Adrenal gland (tissue), 12 donors: ENCODE results near the gene TGM4. TPM values are rescaled to one million over a fixed set of nuclear protein-coding genes. Genes with fewer than 3 reads are reported as not detected.

ENCODE experiments used
- microRNA counts, 2 donors: library from miRNA; unstranded; fragments of <30 nt; microRNA quantifications; one replicate each; lab custom pipeline; 2016
- polyA plus RNA-seq, 3 donors: library from polyadenylated mRNA; stranded (reverse); fragments of 200-250 nt in 2 of 3; fragments of 350-450 nt in 1 of 3; fragmentation: Illumina TruSeq in 1 of 3; extraction: RNeasy Lipid Tissue Mini Kit (QIAGEN cat#74804) in 1 of 3; gene quantifications; one replicate each; pipeline ENCODE4 v1.2.3, GENCODE V29; 2013 to 2014
- total RNA-seq, 9 donors: library from RNA; depleted of rRNA in 4 of 9; stranded (reverse); fragments of >200 nt in 4 of 9; fragments of 120-200 nt in 1 of 9; fragmentation: NEBNext Ultra II Directional in 1 of 9; extraction: Animal tissue kit (Norgen Biotek cat#: 25700) in 1 of 9; gene quantifications; one replicate each; pipeline versions ENCODE4 v1.1.0 to v1.2.4, GENCODE V29; 2013 to 2023
- donor health status: healthy with polysubstance abuse.
- donor health status: Bipolar disorder and iron deficiency.
- donor health status: DM: yes; HTN: yes; CAD: no.
- donor health status: DM: no; HTN: no; CAD: no.
- donor health status: DM: no; HTN: no; CAD: no.
- donor health status: DM: yes; HTN: yes; CAD: no.

Gene TGM4
- total and polyA plus RNA-seq, 12 donors, result 0.10 to 2.2 (median 0.22) TPM; not detected in 5

MicroRNAs within 50 kb of the gene (microRNA counts, 767-probe panel; counts per million panel counts)
- 0 counts per million in 2 donors for microRNA hsa-miR-564 (lab: Ali Mortazavi, UCI)

Other genes starting within 250 kb of the TGM4 start
- 10 to 100 TPM in 8 of 9 donors, 1 to 10 TPM in 1; 7.2 to 23.9 (median 14.2) TPM for gene ZNF197, start 249.6 kb upstream of the TGM4 start, total RNA-seq
- 10 to 100 TPM in 2 of 3 donors, 1 to 10 TPM in 1; 9.4 to 17.5 (median 13.0) TPM for gene ZNF197, start 249.6 kb upstream of the TGM4 start, polyA plus RNA-seq
- gene ZNF35, start 225.9 kb upstream of the TGM4 start, total RNA-seq, result 10 to 100 TPM in 3 of 9 donors, 1 to 10 TPM in 6; 2.8 to 13.7 (median 6.9) TPM
- 1 to 10 TPM; 3.5 to 7.4 (median 4.5) TPM for gene ZNF35, start 225.9 kb upstream of the TGM4 start, polyA plus RNA-seq
- gene ZNF502, start 161.9 kb upstream of the TGM4 start, total RNA-seq, result 10 to 100 TPM in 1 of 9 donors, 1 to 10 TPM in 8; 2.7 to 10.2 (median 5.6) TPM
- 1 to 10 TPM; 4.1 to 9.0 (median 5.6) TPM for gene ZNF502, start 161.9 kb upstream of the TGM4 start, polyA plus RNA-seq
- gene ZNF501, start 145.0 kb upstream of the TGM4 start, total RNA-seq, result 1 to 10 TPM in 8 of 9 donors, under 1 TPM in 1; 0.06 to 4.6 (median 2.1) TPM
- 1 to 10 TPM in 2 of 3 donors, under 1 TPM in 1; 0.74 to 2.0 (median 1.6) TPM for gene ZNF501, start 145.0 kb upstream of the TGM4 start, polyA plus RNA-seq
- 10 to 100 TPM; 15.7 to 43.6 (median 26.3) TPM for gene KIAA1143, start 113.0 kb upstream of the TGM4 start, total RNA-seq
- gene KIAA1143, start 113.0 kb upstream of the TGM4 start, polyA plus RNA-seq, result 10 to 100 TPM in 1 of 3 donors, 1 to 10 TPM in 2; 6.7 to 55.1 (median 6.7) TPM
- gene KIF15, start 112.8 kb upstream of the TGM4 start, total RNA-seq, result 10 to 100 TPM in 1 of 9 donors, 1 to 10 TPM in 2, under 1 TPM in 6; 0.42 to 10.2 (median 0.69) TPM
- gene KIF15, start 112.8 kb upstream of the TGM4 start, polyA plus RNA-seq, result 1 to 10 TPM in 1 of 3 donors, under 1 TPM in 2; 0.20 to 1.6 (median 0.24) TPM
- gene TMEM42, start 12.7 kb upstream of the TGM4 start, total RNA-seq, result 10 to 100 TPM in 8 of 9 donors, 1 to 10 TPM in 1; 7.5 to 41.7 (median 27.9) TPM
- gene TMEM42, start 12.7 kb upstream of the TGM4 start, polyA plus RNA-seq, result 10 to 100 TPM; 13.0 to 38.6 (median 33.8) TPM
- 100 to 1,000 TPM in 4 of 9 donors, 10 to 100 TPM in 5; 66.1 to 143 (median 97.0) TPM for gene ZDHHC3, start 101.6 kb downstream of the TGM4 start, total RNA-seq
- 100 to 1,000 TPM in 1 of 3 donors, 10 to 100 TPM in 2; 30.1 to 148 (median 34.7) TPM for gene ZDHHC3, start 101.6 kb downstream of the TGM4 start, polyA plus RNA-seq
- gene EXOSC7, start 101.6 kb downstream of the TGM4 start, total RNA-seq, result 100 to 1,000 TPM in 4 of 9 donors, 10 to 100 TPM in 5; 72.9 to 214 (median 93.0) TPM
- gene EXOSC7, start 101.6 kb downstream of the TGM4 start, polyA plus RNA-seq, result 10 to 100 TPM; 68.9 to 80.2 (median 73.4) TPM
- 100 to 1,000 TPM in 3 of 9 donors, 10 to 100 TPM in 6; 20.7 to 110 (median 71.4) TPM for gene CLEC3B, start 151.7 kb downstream of the TGM4 start, total RNA-seq
- 100 to 1,000 TPM in 2 of 3 donors, 1 to 10 TPM in 1; 5.1 to 251 (median 177) TPM for gene CLEC3B, start 151.7 kb downstream of the TGM4 start, polyA plus RNA-seq